ENCODE measurements around the gene NGLY1.

NGLY1 gene, protein sequence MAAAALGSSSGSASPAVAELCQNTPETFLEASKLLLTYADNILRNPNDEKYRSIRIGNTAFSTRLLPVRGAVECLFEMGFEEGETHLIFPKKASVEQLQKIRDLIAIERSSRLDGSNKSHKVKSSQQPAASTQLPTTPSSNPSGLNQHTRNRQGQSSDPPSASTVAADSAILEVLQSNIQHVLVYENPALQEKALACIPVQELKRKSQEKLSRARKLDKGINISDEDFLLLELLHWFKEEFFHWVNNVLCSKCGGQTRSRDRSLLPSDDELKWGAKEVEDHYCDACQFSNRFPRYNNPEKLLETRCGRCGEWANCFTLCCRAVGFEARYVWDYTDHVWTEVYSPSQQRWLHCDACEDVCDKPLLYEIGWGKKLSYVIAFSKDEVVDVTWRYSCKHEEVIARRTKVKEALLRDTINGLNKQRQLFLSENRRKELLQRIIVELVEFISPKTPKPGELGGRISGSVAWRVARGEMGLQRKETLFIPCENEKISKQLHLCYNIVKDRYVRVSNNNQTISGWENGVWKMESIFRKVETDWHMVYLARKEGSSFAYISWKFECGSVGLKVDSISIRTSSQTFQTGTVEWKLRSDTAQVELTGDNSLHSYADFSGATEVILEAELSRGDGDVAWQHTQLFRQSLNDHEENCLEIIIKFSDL

DNA sequence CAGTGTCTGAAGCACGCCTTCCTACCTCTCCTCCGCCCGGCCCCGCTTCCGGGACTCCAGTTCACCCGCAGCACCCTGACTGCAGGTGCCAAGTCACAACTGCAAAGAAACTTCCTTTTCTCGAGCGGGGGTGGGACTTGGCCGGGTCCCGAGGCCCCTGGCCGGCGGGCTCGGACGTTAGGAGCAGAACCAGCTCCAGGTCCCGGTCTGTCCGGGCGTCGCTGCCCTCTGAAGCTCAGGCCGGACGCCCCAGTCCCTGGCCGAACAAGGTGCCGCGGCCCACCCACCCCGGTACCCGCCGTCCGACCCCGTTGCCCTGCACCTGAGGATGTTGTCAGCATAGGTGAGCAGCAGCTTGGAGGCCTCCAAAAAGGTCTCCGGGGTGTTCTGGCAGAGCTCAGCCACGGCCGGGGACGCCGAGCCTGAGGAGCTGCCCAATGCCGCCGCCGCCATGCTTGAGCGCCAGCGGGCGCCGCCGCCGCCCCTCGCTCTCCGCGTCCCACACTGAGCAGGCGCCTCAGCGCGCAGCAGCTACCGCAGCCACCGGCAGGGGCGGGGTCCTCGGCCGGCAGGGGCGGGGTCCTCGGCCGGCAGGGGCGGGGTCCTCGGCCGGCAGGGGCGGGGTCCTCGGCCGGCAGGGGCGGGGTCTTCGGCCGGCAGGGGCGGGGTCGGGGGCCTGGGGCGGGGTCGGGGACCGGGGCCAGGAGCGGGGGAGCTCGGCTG lies at the start of gene NGLY1:
TSS of gene NGLY1 (minus strand) at position 506 of the 723 bp plus-strand sequence. CDS start at position 453, 53 bp downstream.
- Histone ChIP-seq H3K4me3 (ENCODE audit: low read length) (peak within 1 kb of the TSS; percentile 81), H3K36me3 (ENCODE audit: control insufficient read depth, insufficient read depth, low read length) (no peaks in the 10 kb centered on the region), H3K27me3 (ENCODE audit: control insufficient read depth, insufficient read depth, low read length) (no peaks in the 10 kb centered on the region), H3K4me1 (ENCODE audit: control insufficient read depth, insufficient read depth, low read length) (peaks cover 10% of the 10 kb centered on the region), H3K9me3 (ENCODE audit: control insufficient read depth, low read length) (no peaks in the 10 kb centered on the region), H3K9ac (ENCODE audit: low read length) (peak within 1 kb of the TSS; percentile 81)

DNA sequence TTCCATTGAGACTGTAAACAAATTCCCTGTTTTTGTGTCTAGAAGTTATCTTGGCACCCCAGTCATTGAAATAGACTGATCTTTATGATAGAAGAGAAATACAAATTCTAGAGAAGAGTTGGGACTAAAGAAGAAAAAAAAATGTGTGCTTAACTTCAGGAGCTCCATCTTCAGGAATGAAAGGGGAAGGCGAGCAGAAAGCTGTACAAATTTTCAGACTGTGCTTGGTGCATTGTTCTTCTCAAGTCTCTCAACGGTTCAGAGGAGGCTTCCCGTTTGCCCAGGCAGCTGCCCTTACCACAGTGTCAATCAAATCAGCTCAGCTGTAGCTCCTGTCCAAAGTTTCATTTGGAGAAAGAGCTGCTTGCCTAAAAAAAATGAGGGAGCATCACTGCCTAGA lies 48.3 kb upstream of the NGLY1 start:
- Histone ChIP-seq H3K9me3 (ENCODE audit: control insufficient read depth, low read length) (no peaks in the 10 kb centered on the region), H3K36me3 (ENCODE audit: control insufficient read depth, insufficient read depth, low read length) (no peaks in the 10 kb centered on the region), H3K9ac (ENCODE audit: low read length) (no peak overlapping the region), H3K4me3 (ENCODE audit: low read length) (no peak overlapping the region), H3K27me3 (ENCODE audit: control insufficient read depth, insufficient read depth, low read length) (no peaks in the 10 kb centered on the region), H3K4me1 (ENCODE audit: control insufficient read depth, insufficient read depth, low read length) (no peaks in the 10 kb centered on the region)

DNA sequence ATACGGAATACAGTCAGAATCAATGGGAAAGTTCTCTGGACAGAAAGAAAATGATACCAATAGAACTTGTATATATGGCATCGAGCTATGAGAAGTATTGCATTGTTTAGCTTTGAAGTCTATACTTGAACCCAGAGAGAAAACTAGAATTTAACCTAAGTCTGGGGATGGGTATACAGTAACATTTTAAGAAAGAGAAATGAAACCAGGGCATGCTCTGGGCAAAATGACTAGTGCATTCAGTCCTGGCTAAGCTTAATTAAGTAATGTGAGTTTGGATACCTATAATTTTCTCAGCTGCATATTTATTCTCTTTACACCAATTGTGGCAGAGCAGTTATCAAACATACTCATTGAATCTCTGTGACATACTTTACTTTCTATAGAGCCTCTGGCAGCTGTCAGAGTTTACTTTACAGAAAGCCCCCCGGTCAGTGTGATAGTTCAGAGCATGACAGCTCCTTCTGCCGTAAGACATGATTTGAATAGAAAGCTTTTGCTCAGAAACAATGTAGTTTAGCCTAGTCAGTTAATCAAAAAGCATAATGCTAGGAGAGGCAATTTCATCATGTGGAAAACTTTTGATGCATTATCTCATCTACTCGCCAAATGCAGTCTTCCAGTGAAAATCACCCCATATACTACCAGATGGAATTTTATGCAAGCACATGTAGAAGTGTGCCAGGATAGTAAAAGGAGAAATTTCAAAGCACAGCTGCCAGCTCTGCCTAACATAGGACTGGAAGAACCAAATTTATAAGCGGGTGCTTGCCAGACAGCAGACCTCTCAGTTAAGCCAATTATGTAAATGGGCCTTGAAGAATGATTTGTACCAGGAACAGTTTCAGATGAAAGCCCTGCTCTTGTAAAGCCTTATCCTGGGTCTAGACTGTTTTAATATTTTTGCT lies 47.4 kb upstream of the NGLY1 start:
- Histone ChIP-seq H3K4me3 (ENCODE audit: low read length) (no peak overlapping the region), H3K36me3 (ENCODE audit: control insufficient read depth, insufficient read depth, low read length) (no peaks in the 10 kb centered on the region), H3K4me1 (ENCODE audit: control insufficient read depth, insufficient read depth, low read length) (no peaks in the 10 kb centered on the region), H3K9ac (ENCODE audit: low read length) (no peak overlapping the region), H3K27me3 (ENCODE audit: control insufficient read depth, insufficient read depth, low read length) (no peaks in the 10 kb centered on the region), H3K9me3 (ENCODE audit: control insufficient read depth, low read length) (no peaks in the 10 kb centered on the region)

DNA sequence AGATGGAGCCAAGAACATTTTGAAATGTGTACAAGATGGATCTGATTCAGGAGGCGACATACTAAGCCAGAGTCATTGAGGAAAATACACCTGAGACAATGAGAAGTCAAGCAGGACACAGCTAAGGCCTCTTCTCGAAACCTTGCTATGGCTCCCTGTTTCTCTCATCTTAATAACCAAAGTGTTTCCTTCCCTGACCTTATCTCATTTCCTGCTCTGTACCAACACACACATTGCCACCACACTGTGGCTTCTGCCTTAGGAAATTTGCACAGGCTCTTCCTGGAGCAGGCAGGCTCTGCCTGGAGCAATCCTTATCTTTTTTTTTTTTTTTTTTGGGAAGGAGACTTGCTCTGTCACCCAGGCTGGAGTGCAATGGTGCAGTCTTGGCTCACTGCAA lies 43.3 kb upstream of the NGLY1 start:
- H3K36me3 ChIP-seq (ENCODE audit: control insufficient read depth, insufficient read depth, low read length): no peaks in the 10 kb centered on the region
- H3K9me3 ChIP-seq (ENCODE audit: control insufficient read depth, low read length): no peaks in the 10 kb centered on the region
- no peaks in the 10 kb centered on the region for H3K4me1 ChIP-seq (ENCODE audit: control insufficient read depth, insufficient read depth, low read length)

DNA sequence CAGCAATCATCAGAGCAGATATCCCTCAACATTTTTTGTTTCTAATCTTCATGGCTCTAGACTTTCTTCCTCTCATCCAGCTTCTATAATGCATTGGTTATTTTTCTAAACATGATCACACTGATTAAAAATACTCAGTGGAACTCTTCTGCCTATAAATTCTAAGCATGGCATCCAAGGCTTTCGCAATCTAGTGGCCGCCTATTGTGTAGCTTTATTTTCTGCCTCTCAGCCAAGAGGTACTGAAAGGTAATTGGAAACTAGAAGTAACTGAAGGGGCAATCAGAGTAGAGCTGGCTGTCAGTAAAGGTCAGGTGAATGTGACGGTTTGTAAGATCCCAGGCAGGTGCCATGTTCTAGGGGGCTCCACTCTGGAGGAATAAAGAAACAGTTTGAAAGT lies 40.1 kb upstream of the NGLY1 start:
- Histone ChIP-seq H3K9ac (ENCODE audit: low read length) (no peak overlapping the region), H3K4me1 (ENCODE audit: control insufficient read depth, insufficient read depth, low read length) (no peaks in the 10 kb centered on the region), H3K27me3 (ENCODE audit: control insufficient read depth, insufficient read depth, low read length) (no peaks in the 10 kb centered on the region), H3K9me3 (ENCODE audit: control insufficient read depth, low read length) (no peaks in the 10 kb centered on the region), H3K36me3 (ENCODE audit: control insufficient read depth, insufficient read depth, low read length) (no peaks in the 10 kb centered on the region), H3K4me3 (ENCODE audit: low read length) (no peak overlapping the region)

More for the DNA sequence above, 43.3 kb upstream of the NGLY1 start:
- Histone ChIP-seq H3K27me3 (ENCODE audit: control insufficient read depth, insufficient read depth, low read length) (no peaks in the 10 kb centered on the region), H3K9ac (ENCODE audit: low read length) (no peak overlapping the region), H3K4me3 (ENCODE audit: low read length) (no peak overlapping the region)

DNA sequence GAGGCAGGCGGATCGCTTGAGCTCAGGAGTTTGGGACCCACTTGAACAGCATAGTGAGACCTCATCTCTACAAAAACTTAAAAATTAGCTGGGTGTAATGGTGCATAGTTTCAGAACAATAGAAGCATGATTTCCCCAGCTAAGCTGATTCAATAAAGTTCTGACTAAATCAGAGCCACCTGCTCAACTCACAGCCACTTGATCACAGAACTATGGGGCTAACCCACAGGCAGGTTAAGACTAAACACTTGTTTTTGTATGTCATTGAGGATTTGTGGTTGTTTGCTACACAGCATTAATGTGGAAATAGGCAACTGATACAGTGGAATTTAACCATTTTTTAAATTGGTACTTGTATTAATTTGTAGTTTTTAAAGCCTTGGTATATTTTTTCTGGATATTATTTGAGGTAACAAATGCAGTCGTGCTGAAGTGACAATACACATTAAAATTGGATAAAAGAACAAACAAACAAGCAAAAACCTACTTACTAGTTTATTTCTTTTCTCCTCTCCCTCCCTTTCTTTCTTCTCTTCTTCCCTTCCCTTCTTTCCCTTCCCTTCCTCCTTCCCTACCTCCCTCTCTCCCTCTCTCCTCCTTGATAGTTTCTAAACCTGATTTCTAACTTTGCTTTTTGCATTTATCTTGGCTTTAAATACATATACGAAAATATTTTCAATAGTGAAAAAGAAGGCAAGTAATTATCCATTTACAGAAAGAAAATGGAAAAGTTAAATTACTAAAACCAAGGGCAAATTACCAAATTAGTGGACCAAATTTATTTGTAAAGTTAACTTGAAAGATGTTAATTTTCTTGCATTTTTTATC lies 38.7 kb upstream of the NGLY1 start:
- Histone ChIP-seq H3K4me1 (ENCODE audit: control insufficient read depth, insufficient read depth, low read length) (no peaks in the 10 kb centered on the region), H3K9ac (ENCODE audit: low read length) (no peak overlapping the region), H3K36me3 (ENCODE audit: control insufficient read depth, insufficient read depth, low read length) (no peaks in the 10 kb centered on the region), H3K9me3 (ENCODE audit: control insufficient read depth, low read length) (no peaks in the 10 kb centered on the region), H3K4me3 (ENCODE audit: low read length) (no peak overlapping the region), H3K27me3 (ENCODE audit: control insufficient read depth, insufficient read depth, low read length) (no peaks in the 10 kb centered on the region)

DNA sequence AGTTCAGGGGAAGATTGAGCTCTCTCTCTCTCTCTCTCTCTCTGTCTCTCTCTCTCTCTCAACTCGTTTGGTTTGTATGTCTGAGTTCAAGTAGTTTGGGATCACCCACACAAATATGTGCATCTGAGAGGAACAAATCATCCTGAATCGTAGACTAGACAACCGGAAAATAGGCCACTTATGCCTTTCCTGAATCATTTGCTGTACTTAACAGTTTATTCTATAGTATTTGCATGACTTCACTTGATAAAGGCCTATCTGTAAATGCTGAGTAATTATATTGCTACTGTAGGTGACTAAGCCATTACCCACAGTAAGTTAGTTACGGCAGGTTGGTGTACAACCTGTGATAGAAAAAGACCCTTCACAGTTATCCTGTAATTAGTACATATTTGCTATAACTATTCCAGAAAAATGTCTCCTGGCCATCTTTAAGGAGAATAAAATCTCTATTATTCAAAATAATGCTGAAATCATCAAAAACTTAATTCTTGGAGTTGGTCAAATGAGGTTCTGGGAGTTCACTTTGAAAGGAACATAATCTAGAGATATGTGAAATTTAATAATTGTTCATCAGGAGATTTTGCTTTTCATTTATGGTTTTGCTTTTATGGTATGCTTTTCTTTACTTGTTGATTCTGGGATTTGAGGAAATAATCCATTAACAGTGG lies 37.7 kb upstream of the NGLY1 start:
- Histone ChIP-seq H3K36me3 (ENCODE audit: control insufficient read depth, insufficient read depth, low read length) (no peaks in the 10 kb centered on the region), H3K9me3 (ENCODE audit: control insufficient read depth, low read length) (no peaks in the 10 kb centered on the region), H3K4me3 (ENCODE audit: low read length) (no peak overlapping the region), H3K4me1 (ENCODE audit: control insufficient read depth, insufficient read depth, low read length) (no peaks in the 10 kb centered on the region), H3K27me3 (ENCODE audit: control insufficient read depth, insufficient read depth, low read length) (no peaks in the 10 kb centered on the region), H3K9ac (ENCODE audit: low read length) (no peak overlapping the region)

DNA sequence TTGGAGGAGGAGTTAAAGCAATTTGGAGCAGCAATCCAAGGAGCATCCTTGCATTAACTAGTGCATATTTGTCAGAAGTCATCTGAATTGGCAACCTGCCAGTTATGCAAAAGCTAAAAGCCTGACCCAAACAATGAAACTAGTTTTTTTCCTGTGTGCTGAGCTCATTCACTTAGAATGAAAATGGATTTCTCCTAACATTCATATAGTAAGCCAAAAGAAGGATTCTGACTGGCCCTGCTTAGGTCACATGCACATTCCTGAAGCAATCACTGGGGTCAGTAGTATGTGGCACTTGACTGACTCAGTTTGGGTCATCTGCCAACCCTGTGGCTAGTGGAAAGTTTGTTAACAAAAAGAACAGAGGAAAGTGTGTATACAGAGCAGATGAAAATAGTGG lies 37.1 kb upstream of the NGLY1 start:
- H3K9me3 ChIP-seq (ENCODE audit: control insufficient read depth, low read length): no peaks in the 10 kb centered on the region
- H3K36me3 ChIP-seq (ENCODE audit: control insufficient read depth, insufficient read depth, low read length): no peaks in the 10 kb centered on the region
- H3K9ac ChIP-seq (ENCODE audit: low read length): no peak overlapping the region
- H3K4me3 ChIP-seq (ENCODE audit: low read length): no peak overlapping the region
- H3K4me1 ChIP-seq (ENCODE audit: control insufficient read depth, insufficient read depth, low read length): no peaks in the 10 kb centered on the region
- H3K27me3 ChIP-seq (ENCODE audit: control insufficient read depth, insufficient read depth, low read length): no peaks in the 10 kb centered on the region

DNA sequence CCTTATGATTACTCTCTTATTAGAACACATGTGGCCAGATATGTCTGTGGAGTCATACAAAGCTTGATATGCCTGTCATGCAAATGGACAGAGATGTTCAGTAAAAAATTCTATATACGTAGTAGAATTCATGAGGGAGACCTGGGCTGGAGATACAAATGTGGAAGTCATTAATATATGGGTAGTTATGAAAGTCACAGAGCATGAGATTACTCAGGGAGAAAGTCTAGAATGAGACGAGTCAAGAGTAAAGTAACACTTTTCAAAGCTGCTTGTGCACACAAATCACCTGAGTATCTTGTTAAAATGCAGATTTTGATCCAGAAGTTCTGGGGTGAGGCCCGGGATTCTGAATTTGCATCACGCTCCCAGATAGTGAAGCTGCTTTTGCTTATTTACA lies 35.1 kb upstream of the NGLY1 start:
- H3K27me3 ChIP-seq (ENCODE audit: control insufficient read depth, insufficient read depth, low read length): no peaks in the 10 kb centered on the region
- no peaks in the 10 kb centered on the region for H3K4me1 ChIP-seq (ENCODE audit: control insufficient read depth, insufficient read depth, low read length)
- no peak overlapping the region for H3K9ac ChIP-seq (ENCODE audit: low read length)
- H3K36me3 ChIP-seq (ENCODE audit: control insufficient read depth, insufficient read depth, low read length): no peaks in the 10 kb centered on the region
- H3K4me3 ChIP-seq (ENCODE audit: low read length): no peak overlapping the region
- H3K9me3 ChIP-seq (ENCODE audit: control insufficient read depth, low read length): no peaks in the 10 kb centered on the region

DNA sequence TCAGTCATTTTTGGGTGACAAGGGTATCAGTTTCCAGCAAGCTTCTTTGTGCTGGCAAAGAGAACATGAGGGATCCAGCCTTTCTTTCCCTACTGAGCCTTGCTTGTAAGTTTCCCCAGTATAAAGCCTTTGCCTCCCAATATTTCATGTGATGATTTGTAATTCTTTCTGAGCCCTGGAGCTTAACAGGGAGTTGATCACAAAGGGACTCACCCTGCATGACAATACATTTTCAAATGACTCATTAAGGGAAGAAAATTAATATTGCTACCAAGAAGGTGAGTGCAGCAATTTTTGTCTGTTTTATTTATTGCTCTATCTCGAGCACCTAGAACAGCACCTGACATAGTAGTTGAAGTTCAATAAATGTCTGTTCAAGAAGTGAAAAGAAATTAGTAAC lies 34.4 kb upstream of the NGLY1 start:
- H3K9ac ChIP-seq (ENCODE audit: low read length): no peak overlapping the region
- H3K27me3 ChIP-seq (ENCODE audit: control insufficient read depth, insufficient read depth, low read length): no peaks in the 10 kb centered on the region
- no peak overlapping the region for H3K4me3 ChIP-seq (ENCODE audit: low read length)
- H3K4me1 ChIP-seq (ENCODE audit: control insufficient read depth, insufficient read depth, low read length): no peaks in the 10 kb centered on the region
- H3K9me3 ChIP-seq (ENCODE audit: control insufficient read depth, low read length): no peaks in the 10 kb centered on the region
- H3K36me3 ChIP-seq (ENCODE audit: control insufficient read depth, insufficient read depth, low read length): no peaks in the 10 kb centered on the region

Measured in mucosa of stomach (tissue), 1 donor.